GM19438 (cell line): Measurements from ENCODE around the gene ADCY10.
A peak's percentile ranks its signal among the peaks of the same experiment; 100 is the strongest.
"Not testable (repeated sequence)": the region's sequence is repeated elsewhere in the genome, so short reads cannot be mapped to it uniquely, and the experiment has no call there.

Experiments used
- ATAC-seq: cut with Tn5 transposase; IDR thresholded peaks from one replicate; pipeline ENCODE4 v1.9.1; 2021; ENCODE audit warnings: low read depth; ENCODE audit not compliant: unreplicated experiment

ADCY10 gene

DNA sequence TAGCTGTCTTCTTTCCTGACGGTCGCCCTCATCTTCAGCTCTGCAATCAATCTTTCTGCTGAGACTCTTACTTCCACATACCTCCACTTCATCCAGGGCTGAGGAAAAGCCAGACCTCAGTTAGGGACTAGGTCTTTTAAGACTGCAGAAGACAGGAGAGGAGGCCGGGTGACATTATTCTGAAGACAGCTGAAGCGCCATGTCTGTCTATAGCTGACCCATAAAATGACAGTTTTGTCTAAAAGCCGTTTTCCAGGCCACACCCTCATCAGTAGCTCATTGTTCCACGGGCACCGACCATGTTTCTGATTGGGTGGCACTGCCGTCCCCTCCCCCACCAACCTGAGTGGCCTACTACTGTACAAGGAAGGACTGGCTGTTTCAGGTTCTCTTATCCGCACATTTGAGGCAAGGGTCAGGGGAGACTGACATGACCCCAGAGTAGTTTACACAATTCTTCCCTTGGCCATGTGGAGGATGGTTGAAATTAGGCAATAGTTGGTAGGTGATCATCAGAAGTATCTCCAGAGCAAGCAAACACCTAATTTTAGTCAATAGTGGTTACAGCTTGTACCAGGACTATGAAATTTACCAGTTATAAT is at the start of gene ADCY10:
Gene ADCY10, minus strand, starts transcription at position 240 of the 602 bp plus-strand sequence. CDS start 8,994 bp downstream, outside the sequence.
- ATAC-seq, result no peak

DNA sequence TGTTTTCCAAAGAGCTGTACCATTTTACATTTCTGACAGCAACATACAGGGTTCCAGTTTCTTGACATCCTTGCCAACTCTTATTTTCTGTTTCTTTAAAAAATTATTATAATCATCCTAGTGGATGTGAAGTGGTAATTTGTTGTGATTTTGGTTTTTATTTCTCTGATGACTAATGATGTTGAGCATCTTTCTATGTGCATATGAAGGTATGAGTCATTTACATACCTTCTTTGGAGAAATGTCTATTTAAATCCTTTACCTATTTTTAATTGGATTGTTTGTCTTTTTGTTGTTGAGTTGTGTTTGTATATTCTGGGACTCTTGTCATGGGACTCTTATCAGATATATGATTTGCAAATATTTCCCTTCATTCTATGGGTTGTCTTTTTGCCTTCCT is 43.8 kb upstream of the ADCY10 start:
- no peak for ATAC-seq

- ATAC-seq, result no peak
Observed at GRCh38 chr1:167955915-167956314, 42.0 kb upstream of the ADCY10 start.

DNA sequence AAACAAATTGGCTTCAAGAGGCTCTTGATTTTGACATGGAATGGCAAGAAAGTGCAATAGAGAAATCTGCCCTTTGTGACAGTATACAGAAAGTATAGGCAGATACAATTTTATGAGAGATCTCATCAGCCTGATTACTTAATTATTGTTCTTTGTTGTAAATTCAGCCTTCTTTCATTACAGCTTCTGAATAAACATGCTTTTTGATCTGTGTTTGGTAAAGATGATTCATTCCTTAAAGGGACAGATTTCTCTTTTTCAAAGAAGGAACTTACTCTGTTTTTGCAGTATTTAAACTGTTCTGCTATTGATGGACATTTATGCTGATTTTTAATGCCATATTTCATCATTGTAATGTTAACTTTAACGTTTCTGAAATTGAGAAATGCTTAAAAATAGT is 36.6 kb upstream of the ADCY10 start:
- no peak for ATAC-seq

DNA sequence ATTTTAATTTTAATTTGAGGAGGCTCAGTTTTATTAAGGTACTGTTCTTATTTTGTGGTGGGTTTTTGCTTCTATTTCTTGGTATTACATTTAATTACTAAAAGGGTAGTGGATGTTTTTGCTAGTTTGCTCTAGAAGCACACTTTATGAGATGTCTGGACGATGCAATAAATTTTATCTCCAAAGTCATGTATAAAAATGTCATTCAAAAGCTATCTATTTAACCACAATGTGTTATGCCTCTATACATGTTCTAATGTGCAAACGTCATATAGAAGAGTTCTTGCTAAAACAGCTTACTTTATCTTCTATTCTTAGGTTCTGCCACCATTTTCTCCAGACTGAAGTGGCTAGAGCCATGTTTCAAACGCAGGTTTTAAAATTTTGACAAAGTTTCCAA is 35.9 kb upstream of the ADCY10 start:
- no peak for ATAC-seq

DNA sequence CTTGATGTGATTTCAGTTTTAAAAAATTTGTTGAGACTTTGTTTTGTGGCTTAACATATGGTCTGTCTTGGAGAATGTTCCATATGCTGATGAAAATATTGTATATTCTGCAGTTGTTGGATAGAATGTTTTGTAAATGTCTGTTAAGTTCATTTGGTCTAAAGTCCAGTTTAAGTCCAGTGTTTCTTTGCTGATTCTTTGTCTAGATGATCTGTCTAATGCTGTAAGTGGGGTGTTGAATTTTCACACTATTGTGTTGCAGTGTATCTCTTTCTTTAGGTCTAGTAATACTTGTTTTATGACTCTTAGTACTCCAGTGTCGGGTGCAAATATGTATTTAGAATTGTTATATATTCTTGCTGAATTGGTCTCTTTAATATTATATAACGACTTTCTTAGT is 33.8 kb upstream of the ADCY10 start:
- no peak for ATAC-seq

- no peak for ATAC-seq
Observed at GRCh38 chr1:167943541-167943940, 29.6 kb upstream of the ADCY10 start.

DNA sequence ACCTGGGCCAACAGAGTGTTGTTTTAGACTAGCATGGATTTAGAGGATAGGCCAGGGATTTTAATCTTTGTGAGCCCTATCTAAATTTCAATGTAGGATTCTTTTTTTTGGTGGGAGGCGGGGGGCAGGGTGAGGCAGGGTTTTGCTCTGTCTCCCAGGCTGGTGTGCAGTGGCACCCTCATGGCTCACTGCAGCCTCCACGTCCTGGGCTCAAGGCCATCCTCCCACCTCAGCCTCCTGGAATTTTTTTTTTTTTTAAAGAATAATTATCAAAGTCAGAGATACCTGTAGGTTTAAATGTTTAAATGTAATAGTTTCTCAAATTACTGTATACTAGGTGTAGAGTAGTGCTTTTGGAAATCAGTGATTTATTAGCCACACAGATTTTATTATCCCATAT is 26.3 kb upstream of the ADCY10 start:
- no peak for ATAC-seq

- no peak for ATAC-seq
Observed at GRCh38 chr1:167938080-167938636, 24.2 kb upstream of the ADCY10 start.

- ATAC-seq, result no peak
Observed at GRCh38 chr1:167937709-167938010, 23.7 kb upstream of the ADCY10 start.

- ATAC-seq, result peak; percentile 9
Observed at GRCh38 chr1:167936930-167937708, 23.2 kb upstream of the ADCY10 start, which contains the start of gene MPC2. MPC2 (minus strand) TSS chr1:167937072; CDS start chr1:167935841, 1,231 bp downstream.

- ATAC-seq, result peak; percentile 72
Observed at GRCh38 chr1:167936068-167936929, 22.4 kb upstream of the ADCY10 start, which contains the start of gene DCAF6. DCAF6 (plus strand) TSS chr1:167936683; CDS start chr1:167936912, 229 bp downstream.

GRCh38 chr1:167935216-167936067 is 21.5 kb upstream of the ADCY10 start:
- peak; percentile 14 for ATAC-seq

GRCh38 chr1:167934426-167935215 is 20.7 kb upstream of the ADCY10 start:
- ATAC-seq, result no peak

DNA sequence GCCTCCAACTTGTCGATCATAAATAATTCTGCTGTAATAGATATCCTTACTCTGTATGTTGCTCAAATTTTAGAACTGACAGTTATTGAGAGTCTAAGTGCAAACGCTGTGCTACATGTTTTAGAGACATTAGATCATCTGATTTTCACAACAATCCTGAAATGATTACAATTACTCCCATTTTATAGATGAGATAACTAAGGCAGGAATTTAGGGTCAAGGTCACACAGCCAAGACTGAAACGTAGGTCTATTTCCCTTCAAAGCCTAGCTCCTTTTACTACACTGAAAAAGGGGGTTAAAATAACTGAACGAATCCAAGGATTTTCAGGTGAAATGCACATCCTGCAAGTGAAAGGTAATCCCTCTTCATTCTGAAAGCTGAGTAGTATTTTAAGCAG is 19.9 kb upstream of the ADCY10 start:
- ATAC-seq, result no peak

DNA sequence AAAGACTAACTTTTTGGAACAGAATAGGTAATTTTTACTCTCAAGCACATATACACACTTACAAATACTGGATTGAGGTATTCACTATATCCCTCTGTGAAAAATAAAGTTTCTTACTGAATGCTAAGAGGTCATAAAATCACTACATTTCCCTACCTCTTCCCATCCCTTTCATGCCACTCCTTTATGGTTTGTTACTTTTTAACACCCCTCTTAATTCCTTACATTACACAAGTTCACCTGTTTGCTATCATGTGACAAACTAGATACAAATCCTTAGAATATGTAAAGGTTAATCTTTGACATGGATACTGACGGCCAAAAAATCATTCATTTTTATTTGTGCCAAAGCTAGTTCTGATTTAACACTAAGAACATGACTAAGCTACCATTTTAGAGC is 15.8 kb upstream of the ADCY10 start:
- ATAC-seq, result no peak

GRCh38 chr1:167928919-167929318 is 15.0 kb upstream of the ADCY10 start:
- not testable (repeated sequence) for ATAC-seq

- no peak for ATAC-seq
Observed at GRCh38 chr1:167928457-167928852, 14.5 kb upstream of the ADCY10 start.

- ATAC-seq, result peak; percentile 82
Observed at GRCh38 chr1:167927046-167927754, 13.3 kb upstream of the ADCY10 start.
